Glomerular visceral epithelial cell (primary cell): ENCODE results near the gene CLCF1.
"Not testable (repeated sequence)": the region's sequence is repeated elsewhere in the genome, so short reads cannot be mapped to it uniquely, and the experiment has no call there.

Experiments used
- DNase-seq: peaks from one replicate; pipeline ENCODE4 v3.0.0-alpha.2; 2016; ENCODE audit errors: extremely low spot score

CLCF1 gene

DNA sequence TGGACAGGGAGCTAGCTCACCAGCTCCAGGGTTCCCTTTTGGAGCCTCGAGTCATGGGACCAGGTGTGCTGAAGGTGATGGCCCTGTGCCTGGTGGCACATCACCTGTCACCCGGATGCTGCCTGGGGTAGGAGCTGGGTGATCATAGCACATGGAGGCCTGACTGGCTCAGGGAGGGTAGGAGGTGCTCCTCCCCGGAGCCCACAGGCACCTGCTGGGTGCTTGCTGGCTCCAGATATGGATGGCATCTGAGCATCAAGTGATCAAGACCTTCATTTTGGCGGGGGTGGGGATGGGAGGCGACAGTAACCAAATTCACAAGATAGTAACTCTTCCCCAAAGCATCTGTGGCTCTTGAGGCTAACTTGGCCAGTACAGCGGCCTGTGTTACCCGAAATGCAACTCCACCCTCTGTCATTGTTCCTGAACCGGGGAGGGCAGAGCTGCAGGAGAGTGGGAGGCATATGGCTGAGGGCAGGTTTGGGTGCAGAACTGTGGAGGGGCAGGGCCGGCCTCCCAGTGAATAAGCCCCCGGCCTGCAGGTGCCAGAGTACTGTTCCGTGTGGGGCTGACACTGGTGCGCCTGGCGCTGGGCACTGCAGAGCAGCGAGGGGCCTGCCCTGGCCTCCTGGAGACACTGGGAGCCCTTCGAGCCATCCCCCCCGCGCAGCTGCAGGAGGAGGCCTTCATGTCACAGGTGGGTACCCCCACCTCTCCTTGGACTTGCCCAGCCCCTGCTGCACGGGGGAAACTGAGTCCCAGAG is 35.2 kb upstream of the CLCF1 start:
- no peak for DNase-seq

DNA sequence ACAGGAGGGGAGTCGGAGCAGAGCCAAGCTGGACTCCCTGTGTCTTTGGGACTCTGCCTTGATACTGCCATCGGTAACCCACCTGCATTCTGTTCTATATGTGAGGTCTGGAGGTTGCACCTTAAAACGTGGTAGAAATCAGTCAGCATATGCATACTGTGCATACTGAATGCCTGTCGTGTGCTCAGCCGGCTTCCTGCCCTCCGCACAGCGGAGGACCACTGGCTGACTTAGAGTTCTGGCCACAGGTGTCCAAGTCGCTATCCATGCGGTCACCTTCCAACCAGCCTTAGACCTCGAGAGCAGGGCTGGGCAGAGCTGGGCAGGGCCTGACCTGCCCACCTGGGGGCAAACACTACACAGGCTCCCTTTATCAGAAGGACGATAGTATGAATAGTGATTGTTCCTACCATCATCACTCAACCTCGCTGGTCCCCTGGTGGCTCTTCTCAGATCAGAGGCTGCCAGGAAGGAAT is 34.3 kb upstream of the CLCF1 start:
- DNase-seq = no peak

DNA sequence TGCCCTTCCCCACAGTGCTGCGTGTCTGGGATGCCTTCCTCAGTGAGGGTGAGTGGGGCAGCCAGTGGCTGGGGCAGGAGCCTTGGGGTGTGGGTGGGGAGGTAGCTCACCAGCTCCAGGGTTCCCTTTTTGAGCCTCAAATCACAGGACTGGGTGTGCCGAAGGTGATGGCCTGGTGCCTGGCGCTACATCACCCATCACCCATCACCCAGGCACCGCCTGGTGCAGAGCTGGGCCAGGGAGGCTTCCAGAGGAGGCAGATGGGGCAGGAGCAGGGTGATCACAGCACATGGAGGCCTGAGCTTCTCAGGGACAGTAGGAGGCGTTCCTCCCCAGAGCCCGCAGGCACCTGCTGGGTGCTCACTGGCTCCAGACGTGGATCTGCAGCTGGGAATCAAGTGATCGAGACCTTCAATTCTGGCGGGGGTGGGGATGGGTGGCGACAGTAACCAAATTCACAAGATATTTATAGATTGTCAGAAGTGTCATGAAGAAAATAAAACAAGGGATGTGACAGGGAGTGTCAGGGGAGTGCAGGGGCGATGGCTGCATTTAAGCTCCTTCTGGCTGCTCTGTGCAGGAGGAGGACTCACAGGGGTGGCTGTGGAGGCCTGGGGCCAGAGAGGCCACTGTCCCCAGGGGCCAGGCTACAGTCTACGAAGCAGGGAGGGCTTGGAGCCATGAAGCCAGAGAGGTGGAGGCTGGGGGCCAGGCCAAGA is 33.7 kb upstream of the CLCF1 start:
- DNase-seq = no peak

DNA sequence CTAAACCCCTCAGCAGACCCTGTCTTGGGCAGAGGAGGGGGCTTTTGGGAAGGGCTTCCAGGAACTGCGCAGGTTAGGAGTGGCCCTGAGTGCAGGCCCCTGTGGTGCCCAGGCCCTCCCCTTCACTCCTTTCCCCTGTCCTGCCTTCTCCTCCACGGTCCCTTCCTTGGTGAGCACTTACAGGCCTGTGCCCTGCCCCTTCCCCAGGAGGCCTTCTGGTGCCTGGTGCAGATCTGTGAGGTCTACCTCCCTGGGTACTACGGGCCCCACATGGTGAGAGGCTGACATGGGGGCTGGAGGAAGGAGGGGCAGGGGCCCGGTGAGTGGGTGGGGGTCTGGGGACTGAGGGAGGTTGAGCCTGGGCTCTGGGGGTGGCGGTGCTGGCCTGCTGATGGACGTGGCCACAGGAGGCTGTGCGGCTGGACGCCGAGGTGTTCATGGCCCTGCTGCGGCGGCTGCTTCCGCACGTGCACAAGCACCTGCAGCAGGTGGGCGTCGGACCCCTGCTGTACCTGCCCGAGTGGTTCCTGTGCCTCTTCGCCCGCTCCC is 33.1 kb upstream of the CLCF1 start:
- no peak for DNase-seq

DNA sequence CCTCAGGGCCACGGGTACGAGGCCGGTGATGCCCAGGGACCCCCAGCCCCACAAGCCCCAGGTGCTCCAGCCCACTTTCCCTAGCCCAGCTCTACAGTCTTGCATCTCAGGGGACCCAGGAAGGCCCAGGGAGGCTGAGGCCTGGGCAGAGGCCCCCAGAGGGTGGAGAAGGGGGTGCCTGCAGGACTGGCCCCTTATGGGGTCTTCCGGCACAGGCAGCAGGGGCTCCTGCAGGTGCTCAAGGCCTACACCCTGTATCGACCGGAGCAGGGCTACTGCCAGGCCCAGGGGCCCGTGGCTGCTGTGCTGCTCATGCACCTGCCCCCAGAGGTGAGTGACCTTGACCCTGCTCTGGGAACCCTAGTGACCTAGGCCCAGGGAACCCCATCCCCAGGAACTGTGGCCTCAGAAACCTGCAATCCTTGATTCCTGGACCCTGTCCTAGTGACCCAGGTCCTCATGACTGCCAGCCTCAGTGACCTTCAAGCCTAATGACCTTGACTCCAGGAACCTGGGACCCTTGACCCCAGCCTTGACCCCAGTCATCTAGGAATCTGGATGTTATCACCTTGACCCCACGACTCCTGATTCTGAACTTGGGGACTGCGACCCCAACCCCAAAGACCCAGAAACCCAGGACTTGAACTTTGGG is 32.4 kb upstream of the CLCF1 start:
- DNase-seq = no peak

DNA sequence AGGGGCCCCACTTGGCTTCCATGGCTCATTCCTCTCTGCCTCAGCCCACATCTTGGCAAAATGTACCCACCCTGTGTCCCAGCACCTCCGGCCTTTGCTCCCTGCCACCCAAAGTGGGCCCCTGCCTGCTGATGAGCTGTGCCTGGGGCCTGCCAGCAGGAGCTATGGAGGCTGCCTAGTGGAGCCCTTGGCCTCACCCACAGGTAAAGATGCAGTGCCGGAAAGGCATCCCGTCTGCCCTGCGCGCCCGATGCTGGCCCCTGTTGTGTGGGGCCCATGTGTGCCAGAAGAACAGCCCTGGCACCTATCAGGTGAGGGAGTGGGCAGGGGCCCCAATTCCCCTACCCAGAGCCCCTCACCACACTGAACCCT is 31.8 kb upstream of the CLCF1 start:
- no peak for DNase-seq

DNA sequence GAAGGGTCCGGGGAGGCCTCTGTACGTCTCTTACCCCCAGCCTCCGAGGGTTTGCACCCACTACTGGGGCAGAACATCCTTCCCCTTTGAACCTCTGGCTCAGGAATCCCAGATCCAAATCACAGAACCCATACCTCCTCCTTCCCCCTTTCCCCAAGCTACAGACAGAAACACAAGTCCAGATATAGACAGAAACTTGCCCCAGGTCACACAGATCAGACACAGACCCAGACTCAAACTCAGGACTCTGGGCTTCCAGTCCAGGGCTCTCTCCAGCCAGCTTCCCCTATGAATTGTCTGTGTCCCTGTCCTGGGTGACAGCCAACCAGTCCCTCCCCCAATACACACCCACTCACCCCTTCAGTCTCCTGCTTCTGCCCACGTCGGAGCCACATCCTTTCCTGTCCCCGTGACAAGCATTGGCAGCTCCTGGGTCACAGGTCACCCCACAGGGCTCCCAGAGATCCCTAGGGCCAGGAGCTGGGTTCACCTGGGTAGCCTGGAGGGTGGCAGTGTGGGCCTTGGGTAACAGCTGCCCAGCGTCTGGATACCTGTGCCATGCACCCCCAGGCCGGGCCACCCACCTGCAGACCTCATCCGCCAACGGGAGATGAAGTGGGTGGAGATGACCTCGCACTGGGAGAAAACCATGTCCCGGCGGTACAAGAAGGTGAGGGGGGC is 31.3 kb upstream of the CLCF1 start:
- DNase-seq = no peak

DNA sequence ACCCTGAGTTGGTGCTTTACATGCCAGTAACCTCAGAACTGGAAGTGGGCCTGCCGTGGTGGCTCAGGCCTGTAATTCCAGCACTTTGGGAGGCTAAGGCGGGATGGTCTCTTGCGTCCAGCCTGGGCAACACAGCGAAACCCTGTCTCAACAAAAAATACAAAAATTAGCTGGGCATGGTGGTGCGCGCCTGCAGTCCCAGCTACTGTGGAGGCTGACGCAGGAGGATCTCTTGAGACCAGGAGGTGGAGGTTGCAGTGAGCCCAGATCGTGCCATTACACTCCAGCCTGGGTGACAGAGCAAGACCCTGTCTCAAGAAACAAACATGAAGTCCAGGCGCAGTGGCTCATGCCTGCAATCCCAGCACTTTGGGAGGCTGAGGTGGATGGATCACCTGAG is 29.7 kb upstream of the CLCF1 start:
- DNase-seq = not testable (repeated sequence)

DNA sequence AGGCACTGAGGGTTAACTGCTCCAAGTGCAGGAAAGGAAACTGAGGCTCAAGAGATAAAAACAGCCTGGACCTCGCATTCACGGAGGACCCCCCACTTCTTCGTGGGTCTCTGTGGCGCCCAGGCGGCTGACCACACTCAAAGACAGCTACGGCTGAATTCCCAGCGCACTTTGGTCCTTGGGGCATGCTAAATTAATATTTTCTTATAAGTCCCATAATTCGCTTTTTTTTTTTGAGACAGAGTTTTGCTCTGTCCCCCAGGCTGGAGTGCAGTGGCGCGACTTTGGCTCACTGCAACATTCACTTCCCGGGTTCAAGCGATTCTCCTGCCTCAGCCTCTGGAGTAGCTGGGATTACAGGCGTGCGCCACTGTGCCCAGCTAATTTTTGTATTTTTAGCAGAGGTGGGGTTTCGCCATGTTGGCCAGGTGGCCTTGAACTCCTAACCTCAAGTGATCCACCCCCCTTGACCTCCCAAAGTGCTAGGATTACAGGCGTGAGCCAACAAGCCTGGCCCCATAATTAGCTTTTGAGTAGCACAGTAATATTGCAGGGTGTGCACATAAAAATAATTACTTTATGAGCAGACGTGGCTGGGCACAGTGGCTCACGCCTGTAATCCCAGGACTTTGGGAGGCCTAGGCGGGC is 28.9 kb upstream of the CLCF1 start:
- DNase-seq = not testable (repeated sequence)

DNA sequence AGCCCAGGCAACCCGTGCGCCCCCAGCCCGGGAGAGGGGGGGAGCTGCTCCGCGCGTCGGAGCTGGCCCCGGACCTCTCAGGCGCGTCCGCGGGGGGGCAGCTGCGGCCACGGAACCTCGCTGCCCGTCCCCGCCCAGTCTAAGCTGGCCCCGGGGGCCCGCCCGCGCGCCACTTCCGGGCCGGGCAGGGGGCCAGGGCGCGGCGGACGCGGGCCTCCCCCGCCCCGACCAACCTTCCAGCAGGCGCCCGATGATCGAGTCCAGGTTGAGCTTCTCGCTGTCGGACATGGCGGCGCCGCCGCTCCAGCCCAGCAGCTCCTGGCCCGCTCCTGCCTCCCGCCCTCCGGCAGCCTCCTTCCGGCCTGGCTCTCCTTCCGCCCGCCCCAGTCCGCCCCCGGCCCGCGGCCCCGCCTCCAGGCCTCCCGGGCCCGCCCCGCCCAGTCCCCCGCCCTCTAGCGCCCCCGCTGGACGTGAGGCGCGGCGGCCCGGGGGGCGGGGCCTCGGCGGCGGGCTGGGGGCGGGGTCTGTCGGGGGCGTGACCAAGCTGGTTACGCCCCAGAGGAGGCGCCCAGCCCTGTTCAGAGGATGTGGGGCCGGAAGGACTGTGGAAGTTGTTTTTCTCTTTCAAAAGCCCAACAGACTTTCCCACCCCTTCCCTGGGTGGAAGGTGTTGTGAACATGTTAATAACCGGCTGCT is 28.2 kb upstream of the CLCF1 start, which contains the start of gene PPP1CA:
PPP1CA (minus strand) TSS at position 364 of the 697 bp plus-strand sequence; CDS start at position 288, 76 bp downstream.
- peak; percentile 93 for DNase-seq

DNA sequence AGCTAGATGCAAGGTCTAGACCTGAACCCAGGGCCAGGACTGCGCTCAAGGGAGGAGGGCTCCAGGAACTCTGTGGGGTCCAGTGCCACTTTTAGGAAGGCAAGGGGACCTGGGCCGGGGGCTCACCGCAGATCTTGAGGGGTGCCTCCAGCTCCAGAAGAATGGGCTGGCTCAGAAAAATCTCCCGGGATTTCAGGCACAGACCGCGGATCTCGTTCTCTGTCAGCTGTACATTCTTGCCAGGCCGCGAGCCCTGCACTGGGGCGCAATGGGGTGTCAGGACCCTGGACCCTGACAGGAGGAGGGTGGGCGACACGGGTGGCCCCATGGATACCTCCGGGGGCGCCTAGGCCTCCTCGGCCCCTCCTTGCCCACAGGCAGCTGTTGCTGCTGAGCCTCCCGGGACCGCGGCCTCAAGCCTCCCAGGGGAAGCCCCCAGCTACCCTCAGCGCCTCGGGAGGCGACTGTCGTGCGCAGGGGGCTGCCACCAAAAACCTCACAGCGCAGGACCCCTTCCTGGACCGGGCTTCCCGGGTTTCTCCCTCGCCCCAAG is 27.6 kb upstream of the CLCF1 start:
- DNase-seq = no peak

DNA sequence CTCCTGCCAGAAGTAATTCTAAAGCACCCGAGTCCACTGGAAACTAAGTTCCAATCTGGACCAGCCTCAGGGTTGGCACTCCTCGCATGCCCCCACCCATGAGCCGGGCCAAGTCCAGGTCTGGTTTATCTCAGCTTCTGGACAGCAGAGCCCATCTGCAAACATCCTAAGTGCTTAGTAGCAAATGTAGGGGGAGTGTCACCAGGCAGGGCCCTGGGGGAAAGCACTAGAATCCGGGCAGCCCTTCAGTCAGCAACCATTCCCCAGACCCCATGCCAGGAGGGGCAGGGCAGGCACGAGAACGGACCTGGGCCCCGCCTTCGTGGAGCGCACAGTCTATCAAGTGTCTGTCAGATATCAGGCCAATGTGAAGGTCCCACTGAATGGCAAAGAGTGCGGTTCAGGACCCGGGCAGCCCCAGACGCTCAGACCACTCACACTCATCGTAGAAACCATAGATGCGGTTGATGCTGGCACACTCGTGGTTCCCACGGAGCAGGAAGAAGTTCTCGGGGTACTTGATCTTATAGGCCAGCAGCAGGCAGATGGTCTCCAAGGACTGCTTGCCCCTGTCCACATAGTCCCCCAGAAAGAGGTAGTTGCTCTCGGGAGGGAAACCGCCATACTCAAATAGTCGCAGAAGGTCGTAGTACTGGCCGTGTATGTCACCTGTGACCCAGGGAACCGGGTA is 27.0 kb upstream of the CLCF1 start:
- DNase-seq = no peak

DNA sequence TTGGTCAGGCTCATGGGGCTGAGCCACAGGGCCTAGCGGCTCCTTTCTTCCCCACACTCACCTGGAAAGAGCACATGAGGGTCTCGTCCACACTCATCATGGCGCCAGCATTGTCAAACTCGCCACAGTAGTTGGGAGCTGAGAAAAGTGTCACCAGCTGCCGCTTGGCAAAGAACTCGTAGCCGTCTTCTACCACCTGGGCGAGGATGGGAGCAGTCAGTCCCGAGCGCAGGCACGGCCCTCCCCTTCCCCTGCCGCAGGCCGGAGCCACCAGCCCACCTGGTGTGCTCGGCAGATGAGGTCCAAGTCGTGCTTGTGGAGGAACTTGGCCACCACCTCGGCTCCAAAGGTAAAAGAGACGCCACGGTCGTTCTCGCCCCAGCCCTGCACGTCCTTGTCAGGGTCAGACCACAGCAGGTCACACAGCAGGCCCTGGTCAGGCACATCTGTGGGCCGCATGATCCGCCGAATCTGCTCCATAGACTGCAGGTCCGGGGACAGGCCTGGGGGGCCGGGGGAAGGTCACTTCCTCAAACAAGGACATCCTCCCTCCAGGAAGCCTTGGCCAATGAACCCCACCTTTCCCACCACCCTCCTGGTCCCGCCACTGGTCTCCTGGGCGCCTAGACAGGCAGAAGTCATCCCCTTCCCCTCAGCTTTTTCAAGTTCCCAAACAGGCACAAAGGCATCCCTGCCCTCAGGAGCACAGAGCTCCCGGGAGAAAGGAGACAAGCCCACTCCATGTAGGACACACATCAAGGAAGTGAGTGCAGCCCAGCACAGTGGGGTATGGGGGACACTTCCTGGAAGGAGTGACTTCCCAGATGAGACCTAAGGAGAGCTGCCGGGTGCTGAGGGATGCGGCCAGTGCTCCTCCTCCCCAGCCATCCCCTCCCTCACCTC is 25.5 kb upstream of the CLCF1 start:
- no peak for DNase-seq

DNA sequence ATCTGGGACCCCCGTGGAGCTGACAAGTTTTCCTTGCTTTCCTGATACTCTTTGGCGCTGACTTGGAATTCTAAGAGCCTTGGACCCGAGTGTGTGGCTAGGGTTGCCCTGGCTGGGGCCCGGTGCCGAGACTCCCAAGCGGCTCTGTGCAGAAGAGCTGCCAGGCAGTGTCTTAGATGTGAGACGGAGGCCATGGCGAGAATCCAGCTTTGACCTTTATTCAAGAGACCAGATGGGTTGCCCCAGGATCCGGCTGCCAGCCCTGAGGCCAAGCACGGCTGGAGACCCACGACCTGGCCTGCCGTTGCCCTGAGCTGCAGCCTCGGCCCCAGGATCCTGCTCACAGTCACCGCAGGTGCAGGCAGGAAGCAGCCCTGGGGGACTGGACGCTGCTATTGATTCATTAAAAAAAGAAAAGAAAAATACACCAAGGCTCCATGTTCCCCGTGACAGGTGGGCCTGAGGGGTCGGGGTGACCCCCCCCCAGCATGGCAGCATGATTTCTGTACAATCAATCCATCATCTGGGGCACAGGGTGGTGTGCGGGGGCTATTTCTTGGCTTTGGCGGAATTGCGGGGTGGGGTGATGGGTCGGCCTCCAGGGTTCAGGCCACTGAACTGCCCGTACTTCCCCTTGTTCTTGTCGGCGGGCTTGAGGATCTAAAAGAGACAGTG is 24.7 kb upstream of the CLCF1 start:
- DNase-seq = no peak

DNA sequence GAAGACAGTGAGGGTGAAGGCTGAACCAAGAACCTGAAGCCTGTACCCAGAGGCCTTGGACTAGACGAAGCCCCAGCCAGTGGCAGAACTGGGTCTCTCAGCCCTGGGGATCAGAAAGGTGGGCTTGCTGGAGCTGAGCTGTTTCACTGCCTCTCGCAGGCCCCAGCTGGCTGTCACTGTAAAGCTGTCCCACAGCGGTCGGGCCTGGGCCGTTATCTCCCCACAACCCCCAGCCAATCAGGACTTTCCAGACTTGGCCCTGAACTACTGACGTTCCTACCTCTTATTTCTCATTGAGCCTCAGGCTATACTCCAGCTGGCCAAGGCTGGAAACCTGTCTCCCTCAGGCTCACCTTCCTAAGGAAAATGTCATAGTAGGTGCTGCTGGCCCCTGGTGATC is 24.1 kb upstream of the CLCF1 start:
- DNase-seq = no peak

DNA sequence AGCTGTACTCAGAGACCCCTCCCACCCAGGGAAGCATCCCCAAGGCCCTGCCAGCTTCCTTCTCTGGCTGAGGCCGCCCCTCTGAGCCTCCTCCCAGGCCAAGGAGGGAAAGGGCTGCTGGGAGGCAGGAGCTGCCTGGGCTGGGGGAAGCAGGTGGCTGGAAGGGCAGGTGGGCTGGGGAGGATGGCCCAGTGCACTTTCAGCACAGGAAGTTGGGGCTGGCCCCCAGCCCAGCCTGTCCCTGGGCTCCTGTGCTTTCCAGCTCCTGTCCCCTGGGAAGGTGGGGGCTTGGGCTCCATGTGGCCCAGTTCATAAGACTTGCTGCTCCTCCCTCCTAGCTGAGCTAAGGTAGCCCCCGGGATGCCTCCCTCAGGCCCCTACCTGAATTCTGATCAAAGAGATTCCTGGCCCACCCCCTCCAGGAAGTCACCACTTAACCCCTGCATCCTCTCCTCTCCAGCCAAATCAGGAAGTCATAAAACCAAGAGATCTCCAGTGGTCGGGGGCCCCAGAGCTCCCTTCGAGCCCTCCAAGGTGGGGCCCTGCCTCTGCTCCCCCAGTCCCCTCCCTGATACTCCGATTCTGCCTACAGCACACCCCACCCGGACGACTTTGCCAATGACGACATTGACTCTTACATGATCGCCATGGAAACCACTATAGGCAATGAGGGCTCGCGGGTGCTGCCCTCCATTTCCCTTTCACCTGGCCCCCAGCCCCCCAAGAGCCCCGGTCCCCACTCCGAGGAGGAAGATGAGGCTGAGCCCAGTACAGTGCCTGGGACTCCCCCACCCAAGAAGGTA is 23.4 kb upstream of the CLCF1 start:
- DNase-seq = no peak

DNA sequence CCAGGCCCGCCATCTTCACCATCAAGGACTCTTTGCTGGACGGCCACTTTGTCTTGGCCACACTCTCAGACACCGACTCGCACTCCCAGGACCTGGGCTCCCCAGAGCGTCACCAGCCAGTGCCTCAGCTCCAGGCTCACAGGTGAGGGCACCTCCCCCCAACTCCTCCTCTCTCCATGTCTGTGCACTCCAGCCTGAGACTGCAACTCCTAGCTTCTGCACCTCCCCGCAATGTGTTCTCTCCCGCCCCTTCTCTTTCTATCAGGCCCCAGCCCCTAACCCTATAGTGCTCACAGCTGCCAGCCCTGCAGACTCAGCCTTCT is 22.8 kb upstream of the CLCF1 start:
- DNase-seq = no peak
